ENCODE measurements around the gene GRPEL1. TPM values are rescaled to one million over a fixed set of nuclear protein-coding genes. Genes with fewer than 3 reads are reported as not detected.

The GRPEL1 gene
- total RNA-seq, 1 experiment from 2014 or later: 82.9 TPM

DNA sequence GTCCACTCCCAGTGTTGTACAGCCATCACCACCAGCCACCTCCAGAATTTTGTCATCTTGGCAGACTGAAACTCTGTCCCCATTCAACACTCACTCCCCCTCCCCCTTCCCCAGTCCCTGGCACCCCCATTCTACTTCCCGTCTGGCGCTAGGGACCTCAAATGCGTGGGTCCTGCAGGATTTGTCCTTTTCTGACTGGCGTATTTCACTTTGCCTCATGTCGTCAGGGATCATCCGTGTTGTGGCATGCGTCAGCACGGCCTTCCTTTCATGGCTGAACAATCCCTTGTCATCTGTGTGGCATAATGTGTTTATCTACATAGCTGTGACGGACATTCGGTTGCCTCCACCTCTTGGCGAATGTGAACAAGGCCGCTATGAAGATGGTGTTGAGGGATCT is 19.2 kb downstream of the GRPEL1 start:
- no TSS peak for BruUV-seq (replicated peaks)
- DNase-seq (ENCODE audit: unreplicated experiment): no peak
- Mint-ChIP-seq H3K9me3 (ENCODE audit: unreplicated experiment) (no peaks in the 10 kb centered on the region), H3K4me3 (ENCODE audit: unreplicated experiment) (no peak overlapping the region), H3K27ac (ENCODE audit: low read depth, unreplicated experiment) (no peak overlapping the region), H3K36me3 (ENCODE audit: insufficient read depth, unreplicated experiment) (peaks cover 23% of the 10 kb centered on the region), H3K4me1 (ENCODE audit: insufficient read depth, unreplicated experiment) (peaks cover 28% of the 10 kb centered on the region), H3K27me3 (ENCODE audit: insufficient read depth, unreplicated experiment) (no peaks in the 10 kb centered on the region)
- TF ChIP-seq, protein P1, sequence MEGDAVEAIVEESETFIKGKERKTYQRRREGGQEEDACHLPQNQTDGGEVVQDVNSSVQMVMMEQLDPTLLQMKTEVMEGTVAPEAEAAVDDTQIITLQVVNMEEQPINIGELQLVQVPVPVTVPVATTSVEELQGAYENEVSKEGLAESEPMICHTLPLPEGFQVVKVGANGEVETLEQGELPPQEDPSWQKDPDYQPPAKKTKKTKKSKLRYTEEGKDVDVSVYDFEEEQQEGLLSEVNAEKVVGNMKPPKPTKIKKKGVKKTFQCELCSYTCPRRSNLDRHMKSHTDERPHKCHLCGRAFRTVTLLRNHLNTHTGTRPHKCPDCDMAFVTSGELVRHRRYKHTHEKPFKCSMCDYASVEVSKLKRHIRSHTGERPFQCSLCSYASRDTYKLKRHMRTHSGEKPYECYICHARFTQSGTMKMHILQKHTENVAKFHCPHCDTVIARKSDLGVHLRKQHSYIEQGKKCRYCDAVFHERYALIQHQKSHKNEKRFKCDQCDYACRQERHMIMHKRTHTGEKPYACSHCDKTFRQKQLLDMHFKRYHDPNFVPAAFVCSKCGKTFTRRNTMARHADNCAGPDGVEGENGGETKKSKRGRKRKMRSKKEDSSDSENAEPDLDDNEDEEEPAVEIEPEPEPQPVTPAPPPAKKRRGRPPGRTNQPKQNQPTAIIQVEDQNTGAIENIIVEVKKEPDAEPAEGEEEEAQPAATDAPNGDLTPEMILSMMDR (IDR thresholded peaks at IDR 0.05; ENCODE audit: unreplicated experiment): no peak
- intact Hi-C loops (cut with micrococcal nuclease): no loop called here
- ChIA-PET POLR2A (no interaction called here), CTCF (interaction anchor here (1.3 to 8.7 kb wide), 2 partner anchors 18 to 21 kb away, joined by 3 to 98 read pairs; partner anchors contain the start of gene GRPEL1)

DNA sequence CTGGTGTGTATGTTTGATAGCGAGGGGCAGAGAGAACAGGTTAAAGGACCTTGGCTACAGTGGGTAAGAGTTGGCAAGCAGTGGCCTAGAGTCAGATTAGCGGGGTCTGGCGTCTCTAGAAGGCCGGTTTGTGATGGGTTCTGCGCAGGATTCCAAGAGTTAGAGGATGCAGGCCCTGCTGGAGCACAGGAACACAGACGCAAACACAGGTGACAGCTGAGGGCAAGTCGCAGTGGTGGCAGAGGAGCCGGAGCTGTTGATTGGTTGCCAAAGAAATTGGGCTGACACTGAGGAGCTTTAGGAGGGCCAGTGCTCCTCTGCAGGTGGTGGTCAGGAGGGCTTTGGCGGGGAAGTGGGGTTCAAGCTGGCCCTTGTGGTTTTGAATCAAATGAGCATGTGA is 20.9 kb downstream of the GRPEL1 start:
- H3K4me3 Mint-ChIP-seq (ENCODE audit: unreplicated experiment): no peak overlapping the region
- ChIA-PET POLR2A (interaction anchor here (8.3 kb wide), 1 partner anchor 21 kb away, joined by 165 read pairs; the partner anchor contains the start of gene GRPEL1), CTCF (interaction anchor here (0.7 to 8.7 kb wide), 2 partner anchors 19 to 73 kb away, joined by 4 to 98 read pairs; partner anchors contain the start of gene GRPEL1)
- intact Hi-C loops (cut with micrococcal nuclease): no loop called here
- DNase-seq (ENCODE audit: unreplicated experiment): no peak
- H3K27me3 Mint-ChIP-seq (ENCODE audit: insufficient read depth, unreplicated experiment): no peaks in the 10 kb centered on the region
- H3K27ac Mint-ChIP-seq (ENCODE audit: low read depth, unreplicated experiment): peak overlapping the region; percentile 31
- no TSS peak for BruUV-seq (replicated peaks)
- peaks cover 34% of the 10 kb centered on the region for H3K4me1 Mint-ChIP-seq (ENCODE audit: insufficient read depth, unreplicated experiment)
- TF ChIP-seq, protein P1 (IDR thresholded peaks at IDR 0.05; ENCODE audit: unreplicated experiment): no peak
- peaks cover 17% of the 10 kb centered on the region for H3K36me3 Mint-ChIP-seq (ENCODE audit: insufficient read depth, unreplicated experiment)
- no peaks in the 10 kb centered on the region for H3K9me3 Mint-ChIP-seq (ENCODE audit: unreplicated experiment)

DNA sequence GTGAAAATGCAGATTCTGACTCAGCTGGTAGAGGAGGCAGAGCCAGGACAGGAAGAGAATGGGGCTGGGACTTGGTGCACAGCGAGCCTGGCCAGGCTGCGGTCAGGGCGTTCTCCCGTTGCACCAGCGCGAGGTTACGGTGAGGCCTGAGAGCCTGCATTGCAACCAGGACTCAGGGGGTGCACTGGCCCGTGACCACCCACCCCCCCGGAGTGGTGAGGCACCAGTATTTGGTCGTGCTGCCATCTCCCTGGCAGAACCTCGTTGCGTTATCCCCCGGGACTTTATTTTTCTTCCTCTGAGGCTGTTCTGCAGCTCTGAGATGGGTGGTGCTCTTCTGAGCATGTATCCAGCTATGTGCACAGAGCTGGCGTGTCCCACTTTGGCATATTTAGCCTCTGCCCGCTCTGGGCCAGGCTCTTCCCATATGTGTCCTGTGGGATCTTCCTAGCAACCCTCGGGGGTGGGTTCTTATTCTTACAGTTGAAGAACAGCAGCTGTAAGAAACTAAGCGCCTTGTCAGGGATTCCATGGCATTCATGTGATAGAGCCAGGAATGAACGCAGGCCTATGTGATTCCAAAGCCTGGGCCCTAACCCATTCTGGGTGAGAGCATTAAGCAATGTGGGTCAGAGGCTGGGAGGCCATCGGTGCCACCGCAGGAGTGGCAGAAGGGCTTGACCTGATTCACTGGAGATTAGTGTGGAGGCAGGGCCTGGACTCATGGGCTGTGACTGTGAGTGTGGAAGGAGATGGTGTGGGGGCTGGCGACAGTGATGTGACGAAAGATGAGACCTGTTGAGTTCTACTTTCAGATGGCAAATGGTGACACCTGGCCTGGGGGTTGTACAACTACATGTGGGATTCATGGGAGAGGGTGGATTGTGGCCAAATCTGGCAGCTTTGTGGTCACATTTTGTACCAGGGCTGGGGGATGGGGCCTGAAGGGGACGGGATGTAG is 21.6 kb downstream of the GRPEL1 start:
- H3K36me3 Mint-ChIP-seq (ENCODE audit: insufficient read depth, unreplicated experiment): peaks cover 17% of the 10 kb centered on the region
- DNase-seq (ENCODE audit: unreplicated experiment): no peak
- H3K4me3 Mint-ChIP-seq (ENCODE audit: unreplicated experiment): peak overlapping the region; percentile 88
- H3K27ac Mint-ChIP-seq (ENCODE audit: low read depth, unreplicated experiment): peak overlapping the region; percentile 31
- no peaks in the 10 kb centered on the region for H3K9me3 Mint-ChIP-seq (ENCODE audit: unreplicated experiment)
- CTCF ChIA-PET: interaction anchor here (0.6 to 8.7 kb wide), 5 partner anchors 20 to 160 kb away, joined by 3 to 98 read pairs (median 4); partner anchors contain the start of gene GRPEL1
- no TSS peak for BruUV-seq (replicated peaks)
- TF ChIP-seq, protein P1 (IDR thresholded peaks at IDR 0.05; ENCODE audit: unreplicated experiment): no peak
- H3K27me3 Mint-ChIP-seq (ENCODE audit: insufficient read depth, unreplicated experiment): no peaks in the 10 kb centered on the region
- POLR2A ChIA-PET: interaction anchor here (0.6 to 8.3 kb wide), 8 partner anchors 10 to 59 kb away, joined by 3 to 165 read pairs (median 18); partner anchors contain the start of gene GRPEL1
- peaks cover 39% of the 10 kb centered on the region for H3K4me1 Mint-ChIP-seq (ENCODE audit: insufficient read depth, unreplicated experiment)
- intact Hi-C loops (cut with micrococcal nuclease): loop anchor here (1.0 kb wide), 1 partner anchor 20 kb away; no protein-coding TSS in a partner anchor

DNA sequence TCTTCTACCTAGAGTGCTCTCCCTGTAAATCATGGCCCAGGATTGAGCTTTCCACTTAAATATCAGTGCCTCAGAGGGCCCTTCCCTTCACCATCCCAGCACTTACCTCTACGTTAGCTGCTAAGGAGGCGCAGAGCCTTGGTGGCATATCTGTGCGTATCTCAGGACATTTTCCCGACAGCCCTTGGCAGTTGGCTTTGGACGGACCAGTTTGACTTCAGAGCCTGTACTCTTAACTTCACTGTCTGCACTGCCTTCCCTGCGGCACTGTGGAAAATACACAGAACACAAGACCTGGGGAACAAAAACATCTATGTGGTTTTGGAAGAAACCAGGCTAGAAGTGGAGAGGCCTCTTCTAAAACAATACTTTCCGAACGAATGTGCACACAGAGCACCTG is 22.3 kb downstream of the GRPEL1 start:
- no peaks in the 10 kb centered on the region for H3K9me3 Mint-ChIP-seq (ENCODE audit: unreplicated experiment)
- peaks cover 16% of the 10 kb centered on the region for H3K36me3 Mint-ChIP-seq (ENCODE audit: insufficient read depth, unreplicated experiment)
- peak overlapping the region; percentile 88 for H3K4me3 Mint-ChIP-seq (ENCODE audit: unreplicated experiment)
- no peaks in the 10 kb centered on the region for H3K27me3 Mint-ChIP-seq (ENCODE audit: insufficient read depth, unreplicated experiment)
- TF ChIP-seq, protein P1 (IDR thresholded peaks at IDR 0.05; ENCODE audit: unreplicated experiment): no peak
- H3K27ac Mint-ChIP-seq (ENCODE audit: low read depth, unreplicated experiment): peak overlapping the region; percentile 6
- CTCF ChIA-PET: interaction anchor here (0.6 to 8.7 kb wide), 8 partner anchors 10 to 159 kb away, joined by 3 to 98 read pairs (median 4); partner anchors contain the start of gene GRPEL1
- intact Hi-C loops (cut with micrococcal nuclease): loop anchor here (1.0 kb wide), 1 partner anchor 21 kb away; no protein-coding TSS in a partner anchor
- no TSS peak for BruUV-seq (replicated peaks)
- POLR2A ChIA-PET: interaction anchor here (0.6 to 8.3 kb wide), 11 partner anchors 11 to 381 kb away, joined by 3 to 165 read pairs (median 5); partner anchors contain the start of gene GRPEL1
- DNase-seq (ENCODE audit: unreplicated experiment): no peak
- H3K4me1 Mint-ChIP-seq (ENCODE audit: insufficient read depth, unreplicated experiment): peaks cover 39% of the 10 kb centered on the region

All from MCF 10A (cell line).